Memory B cell (primary cell): ENCODE measurements around the gene IFIT2.

ENCODE experiments used
- ATAC-seq: fragments of 150-1000 bp; cut with Tn5 transposase; 2 replicates; pipeline ENCODE4 v1.10.0; 2021; ENCODE audit warnings: low read depth, mild to moderate bottlenecking, moderate library complexity
- DNase-seq, 2 donors: peaks; one replicate each; pipeline ENCODE4 v3.0.0; 2022; ENCODE audit warnings: low spot score in 2 of 2
- H3K27ac Mint-ChIP-seq: one replicate; pipeline ENCODE4 v1.8.0; 2022; ENCODE audit warnings: mild to moderate bottlenecking, moderate library complexity, mixed read lengths
- H3K27me3 Mint-ChIP-seq: one replicate; pipeline ENCODE4 v1.8.0; 2022; ENCODE audit warnings: mixed read lengths
- H3K36me3 Mint-ChIP-seq: one replicate; pipeline ENCODE4 v1.8.0; 2022; ENCODE audit warnings: mild to moderate bottlenecking, mixed read lengths
- H3K4me1 Mint-ChIP-seq: one replicate; pipeline ENCODE4 v1.8.0; 2022; ENCODE audit warnings: mixed read lengths
- H3K4me3 Mint-ChIP-seq: one replicate; pipeline ENCODE4 v1.8.0; 2022; ENCODE audit warnings: mild to moderate bottlenecking, moderate library complexity, mixed read lengths
- H3K9me3 Mint-ChIP-seq: one replicate; pipeline ENCODE4 v1.8.0; 2022; ENCODE audit warnings: mixed read lengths

IFIT2 gene

GRCh38 chr10:89294721-89295239 is 7.1 kb upstream of the IFIT2 start:
- Mint-ChIP-seq H3K27ac (no peak overlapping the region), H3K4me1 (peaks cover 12% of the 10 kb centered on the region), H3K9me3 (peaks cover 6% of the 10 kb centered on the region), H3K27me3 (no peaks in the 10 kb centered on the region), H3K36me3 (peaks cover 3% of the 10 kb centered on the region), H3K4me3 (no peak overlapping the region)
- ATAC-seq (no peak), DNase-seq (no peak)

GRCh38 chr10:89295597-89295996 is 6.2 kb upstream of the IFIT2 start:
- Mint-ChIP-seq H3K36me3 (peaks cover 3% of the 10 kb centered on the region), H3K9me3 (peaks cover 6% of the 10 kb centered on the region), H3K4me1 (peaks cover 12% of the 10 kb centered on the region), H3K27ac (peak overlapping the region; percentile 81), H3K4me3 (no peak overlapping the region), H3K27me3 (no peaks in the 10 kb centered on the region)
- ATAC-seq (no peak), DNase-seq (no peak)

- Mint-ChIP-seq H3K4me1 (peaks cover 17% of the 10 kb centered on the region), H3K36me3 (peaks cover 3% of the 10 kb centered on the region), H3K27me3 (no peaks in the 10 kb centered on the region), H3K9me3 (peaks cover 7% of the 10 kb centered on the region), H3K27ac (peak overlapping the region; percentile 81), H3K4me3 (peak overlapping the region; percentile 32)
- peak in 1 of 2 donors; percentile 8 for DNase-seq
- ATAC-seq, result peak; percentile 86
These were observed 5.6 kb upstream of the IFIT2 start for GRCh38 chr10:89296220-89296648.

GRCh38 chr10:89297356-89297755 is 4.5 kb upstream of the IFIT2 start:
- DNase-seq, result no peak
- no peak for ATAC-seq
- H3K9me3 Mint-ChIP-seq, result peaks cover 7% of the 10 kb centered on the region
- H3K27ac Mint-ChIP-seq, result no peak overlapping the region
- H3K27me3 Mint-ChIP-seq, result no peaks in the 10 kb centered on the region
- no peak overlapping the region for H3K4me3 Mint-ChIP-seq
- peaks cover 3% of the 10 kb centered on the region for H3K36me3 Mint-ChIP-seq
- peaks cover 20% of the 10 kb centered on the region for H3K4me1 Mint-ChIP-seq

- Mint-ChIP-seq H3K36me3 (peaks cover 3% of the 10 kb centered on the region), H3K4me1 (peaks cover 24% of the 10 kb centered on the region), H3K4me3 (no peak overlapping the region), H3K27ac (no peak overlapping the region), H3K9me3 (peaks cover 7% of the 10 kb centered on the region), H3K27me3 (no peaks in the 10 kb centered on the region)
- ATAC-seq (no peak), DNase-seq (no peak)
These were observed 4.1 kb upstream of the IFIT2 start for GRCh38 chr10:89297791-89298190.

GRCh38 chr10:89299031-89299430 is 2.8 kb upstream of the IFIT2 start:
- ATAC-seq, result no peak
- H3K36me3 Mint-ChIP-seq, result peaks cover 3% of the 10 kb centered on the region
- no peak overlapping the region for H3K27ac Mint-ChIP-seq
- H3K4me3 Mint-ChIP-seq, result no peak overlapping the region
- no peaks in the 10 kb centered on the region for H3K27me3 Mint-ChIP-seq
- peaks cover 7% of the 10 kb centered on the region for H3K9me3 Mint-ChIP-seq
- no peak for DNase-seq
- H3K4me1 Mint-ChIP-seq, result peaks cover 34% of the 10 kb centered on the region

GRCh38 chr10:89301232-89301631 is 614 bp upstream of the IFIT2 start:
- peaks cover 7% of the 10 kb centered on the region for H3K9me3 Mint-ChIP-seq
- peak overlapping the region; percentile 94 for H3K4me3 Mint-ChIP-seq
- H3K27ac Mint-ChIP-seq, result peak overlapping the region; percentile 98
- ATAC-seq, result peak; percentile 69
- peaks cover 33% of the 10 kb centered on the region for H3K4me1 Mint-ChIP-seq
- peak; percentile 22 to 42 for DNase-seq
- peaks cover 18% of the 10 kb centered on the region for H3K36me3 Mint-ChIP-seq
- H3K27me3 Mint-ChIP-seq, result no peaks in the 10 kb centered on the region

- Mint-ChIP-seq H3K27me3 (no peaks in the 10 kb centered on the region), H3K4me3 (peak overlapping the region; percentile 94), H3K9me3 (peaks cover 7% of the 10 kb centered on the region), H3K36me3 (peaks cover 30% of the 10 kb centered on the region), H3K4me1 (peaks cover 32% of the 10 kb centered on the region), H3K27ac (peak overlapping the region; percentile 98)
- DNase-seq (no peak), ATAC-seq (no peak)
These were observed 779 bp downstream of the IFIT2 start for GRCh38 chr10:89302625-89303024.

GRCh38 chr10:89303161-89303560 is 1.3 kb downstream of the IFIT2 start:
- H3K36me3 Mint-ChIP-seq, result peaks cover 36% of the 10 kb centered on the region
- no peak for ATAC-seq
- peaks cover 36% of the 10 kb centered on the region for H3K4me1 Mint-ChIP-seq
- peak overlapping the region; percentile 94 for H3K4me3 Mint-ChIP-seq
- no peaks in the 10 kb centered on the region for H3K27me3 Mint-ChIP-seq
- peaks cover 7% of the 10 kb centered on the region for H3K9me3 Mint-ChIP-seq
- H3K27ac Mint-ChIP-seq, result peak overlapping the region; percentile 98
- no peak for DNase-seq

- H3K36me3 Mint-ChIP-seq, result peaks cover 36% of the 10 kb centered on the region
- peaks cover 5% of the 10 kb centered on the region for H3K9me3 Mint-ChIP-seq
- no peak for DNase-seq
These were observed 2.2 kb downstream of the IFIT2 start for GRCh38 chr10:89304026-89304425.

GRCh38 chr10:89304446-89304845 is 2.6 kb downstream of the IFIT2 start:
- Mint-ChIP-seq H3K4me3 (peak overlapping the region; percentile 1), H3K9me3 (peaks cover 1% of the 10 kb centered on the region), H3K27ac (no peak overlapping the region), H3K4me1 (peaks cover 36% of the 10 kb centered on the region), H3K36me3 (peaks cover 39% of the 10 kb centered on the region), H3K27me3 (no peaks in the 10 kb centered on the region)
- ATAC-seq (no peak), DNase-seq (no peak)

More at GRCh38 chr10:89304026-89304425, 2.2 kb downstream of the IFIT2 start:
- no peak for ATAC-seq
- Mint-ChIP-seq H3K4me3 (peak overlapping the region; percentile 27), H3K4me1 (peaks cover 36% of the 10 kb centered on the region), H3K27ac (peak overlapping the region; percentile 98), H3K27me3 (no peaks in the 10 kb centered on the region)

- Mint-ChIP-seq H3K4me3 (no peak overlapping the region), H3K9me3 (peaks cover 1% of the 10 kb centered on the region), H3K27me3 (no peaks in the 10 kb centered on the region), H3K4me1 (peaks cover 39% of the 10 kb centered on the region), H3K27ac (no peak overlapping the region), H3K36me3 (peaks cover 42% of the 10 kb centered on the region)
- ATAC-seq (no peak), DNase-seq (no peak)
These were observed 3.1 kb downstream of the IFIT2 start for GRCh38 chr10:89304925-89305324.

- Mint-ChIP-seq H3K4me1 (peaks cover 40% of the 10 kb centered on the region), H3K27me3 (no peaks in the 10 kb centered on the region), H3K27ac (no peak overlapping the region), H3K9me3 (peaks cover under 1% of the 10 kb centered on the region), H3K4me3 (no peak overlapping the region), H3K36me3 (peaks cover 43% of the 10 kb centered on the region)
- DNase-seq (no peak), ATAC-seq (no peak)
These were observed 4.1 kb downstream of the IFIT2 start for GRCh38 chr10:89305766-89306433.

- Mint-ChIP-seq H3K9me3 (no peaks in the 10 kb centered on the region), H3K4me1 (peaks cover 35% of the 10 kb centered on the region), H3K27ac (peak overlapping the region; percentile 28), H3K27me3 (no peaks in the 10 kb centered on the region), H3K36me3 (peaks cover 43% of the 10 kb centered on the region), H3K4me3 (no peak overlapping the region)
- DNase-seq (no peak), ATAC-seq (no peak)
These were observed 4.8 kb downstream of the IFIT2 start for GRCh38 chr10:89306434-89307268.
